Activated effector memory CD4-positive, alpha-beta T cell treated with Interleukin-2 at 50 U/mL for 16 hours (primary cell): Measurements from ENCODE around the gene HCCS.
A peak's percentile ranks its signal among the peaks of the same experiment; 100 is the strongest.
"Not testable (repeated sequence)": the region's sequence is repeated elsewhere in the genome, so short reads cannot be mapped to it uniquely, and the experiment has no call there.

Experiments
- DNase-seq: peaks from one replicate; pipeline ENCODE4 v3.0.0-alpha.2; 2020

HCCS gene

GRCh38 chrX:11111037-11111851, at the start of gene HCCS:
Gene HCCS, plus strand, starts transcription at chrX:11111332. Its CDS starts 729 bp downstream, at chrX:11112061.
- peak; percentile 82 for DNase-seq

- DNase-seq: no peak
Measured at GRCh38 chrX:11064276-11064675, 46.9 kb upstream of the HCCS start.

- no peak for DNase-seq
Measured at GRCh38 chrX:11064851-11065600, 46.1 kb upstream of the HCCS start.

GRCh38 chrX:11066812-11067211, 44.3 kb upstream of the HCCS start:
- no peak for DNase-seq

GRCh38 chrX:11073381-11073780, 37.8 kb upstream of the HCCS start:
- DNase-seq: no peak

- no peak for DNase-seq
Measured at GRCh38 chrX:11080741-11081305, 30.3 kb upstream of the HCCS start.

- no peak for DNase-seq
Measured at GRCh38 chrX:11081511-11081910, 29.6 kb upstream of the HCCS start.

- DNase-seq: no peak
Measured at GRCh38 chrX:11085305-11085704, 25.8 kb upstream of the HCCS start.

GRCh38 chrX:11089802-11090201, 21.3 kb upstream of the HCCS start:
- no peak for DNase-seq

- DNase-seq: no peak
Measured at GRCh38 chrX:11097933-11098332, 13.2 kb upstream of the HCCS start.

- no peak for DNase-seq
Measured at GRCh38 chrX:11099465-11099864, 11.7 kb upstream of the HCCS start.

GRCh38 chrX:11100281-11101035, 10.7 kb upstream of the HCCS start:
- no peak for DNase-seq

GRCh38 chrX:11103006-11103405, 8.1 kb upstream of the HCCS start:
- DNase-seq: no peak

- DNase-seq: no peak
Measured at GRCh38 chrX:11103751-11104150, 7.4 kb upstream of the HCCS start.

GRCh38 chrX:11105080-11105479, 6.1 kb upstream of the HCCS start:
- no peak for DNase-seq

- no peak for DNase-seq
Measured at GRCh38 chrX:11108253-11108941, 2.7 kb upstream of the HCCS start.

- no peak for DNase-seq
Measured at GRCh38 chrX:11109968-11110367, 1.2 kb upstream of the HCCS start.

- DNase-seq: no peak
Measured at GRCh38 chrX:11111947-11112346, 815 bp downstream of the HCCS start.

GRCh38 chrX:11113731-11114130, 2.6 kb downstream of the HCCS start:
- no peak for DNase-seq

GRCh38 chrX:11117745-11118144, 6.6 kb downstream of the HCCS start:
- DNase-seq: no peak

- no peak for DNase-seq
Measured at GRCh38 chrX:11119313-11119943, 8.3 kb downstream of the HCCS start.

- not testable (repeated sequence) for DNase-seq
Measured at GRCh38 chrX:11123087-11123486, 12.0 kb downstream of the HCCS start.
